H9 (cell line): ENCODE measurements around the gene CARHSP1. TPM values are rescaled to one million over a fixed set of nuclear protein-coding genes. Genes with fewer than 3 reads are reported as not detected.

Experiments
- DNase-seq: peaks from one replicate; pipeline ENCODE4 v3.0.0-alpha.2; 2017
- H2AFZ ChIP-seq: one replicate; pipeline ENCODE4 v1.6.1; 2013; ENCODE audit warnings: mild to moderate bottlenecking, low read length, control low read depth, moderate library complexity
- H2AK5ac ChIP-seq: 2 replicates; pipeline ENCODE4 v1.6.1; 2013; ENCODE audit warnings: low read length, control low read depth, mixed read lengths; ENCODE audit not compliant: insufficient read length
- H2BK120ac ChIP-seq: one replicate; pipeline ENCODE4 v1.6.1; 2013; ENCODE audit warnings: low read depth, mild to moderate bottlenecking, low read length, control low read depth, inconsistent platforms; ENCODE audit not compliant: poor library complexity, severe bottlenecking
- H2BK12ac ChIP-seq: 2 replicates; pipeline ENCODE4 v1.6.1; 2013; ENCODE audit warnings: low read length, control low read depth, mixed read lengths, low read depth; ENCODE audit not compliant: insufficient read length
- H2BK15ac ChIP-seq: 2 replicates; pipeline ENCODE4 v1.6.1; 2013; ENCODE audit warnings: low read depth, low read length, control low read depth
- H2BK20ac ChIP-seq: one replicate; pipeline ENCODE4 v1.6.1; 2013; ENCODE audit warnings: low read depth, mild to moderate bottlenecking, low read length, control low read depth, inconsistent platforms; ENCODE audit not compliant: poor library complexity, severe bottlenecking
- H2BK5ac ChIP-seq: 2 replicates; pipeline ENCODE4 v1.6.1; 2013; ENCODE audit warnings: low read length, control low read depth, mixed read lengths; ENCODE audit not compliant: insufficient read length
- H3K14ac ChIP-seq: 2 replicates; pipeline ENCODE4 v1.6.1; 2013; ENCODE audit warnings: low read length, control low read depth; ENCODE audit not compliant: insufficient read depth
- H3K18ac ChIP-seq: 2 replicates; pipeline ENCODE4 v1.6.1; 2013; ENCODE audit warnings: low read depth, mild to moderate bottlenecking, mixed read lengths, low read length, control low read depth; ENCODE audit not compliant: insufficient read length
- H3K23ac ChIP-seq: 2 replicates; pipeline ENCODE4 v1.6.1; 2013; ENCODE audit warnings: low read length, control low read depth, mixed read lengths, low read depth; ENCODE audit not compliant: insufficient read length
- H3K23me2 ChIP-seq: 2 replicates; pipeline ENCODE4 v1.6.1; 2013; ENCODE audit warnings: low read depth, mild to moderate bottlenecking, mixed read lengths, low read length, control low read depth; ENCODE audit not compliant: insufficient read length, poor library complexity, severe bottlenecking
- H3K27ac ChIP-seq: 2 replicates; pipeline ENCODE4 v1.5.1; 2013; ENCODE audit warnings: low read length, control low read depth, mixed read lengths, low read depth; ENCODE audit not compliant: insufficient read length
- H3K27me3 ChIP-seq: 2 replicates; pipeline ENCODE4 v1.6.1; 2013; ENCODE audit warnings: low read length, control low read depth, inconsistent platforms; ENCODE audit not compliant: insufficient read depth
- H3K4ac ChIP-seq: 2 replicates; pipeline ENCODE4 v1.6.1; 2013; ENCODE audit warnings: low read depth, mild to moderate bottlenecking, control low read depth, inconsistent platforms, low read length, moderate library complexity
- H3K4me1 ChIP-seq: 2 replicates; pipeline ENCODE4 v1.6.1; 2013; ENCODE audit warnings: low read length, control low read depth, inconsistent platforms; ENCODE audit not compliant: insufficient read depth
- H3K4me2 ChIP-seq: 2 replicates; pipeline ENCODE4 v1.6.1; 2013; ENCODE audit warnings: low read length, control low read depth, mixed read lengths; ENCODE audit not compliant: insufficient read length, insufficient read depth
- H3K56ac ChIP-seq: 2 replicates; pipeline ENCODE4 v1.6.1; 2013; ENCODE audit warnings: low read depth, mild to moderate bottlenecking, mixed read lengths, low read length, control low read depth; ENCODE audit not compliant: insufficient read length
- H3K79me1 ChIP-seq: 2 replicates; pipeline ENCODE4 v1.6.1; 2013; ENCODE audit warnings: low read depth, mild to moderate bottlenecking, moderate library complexity, low read length, control low read depth, inconsistent platforms; ENCODE audit not compliant: insufficient read depth, poor library complexity, severe bottlenecking
- H3K79me2 ChIP-seq: 2 replicates; pipeline ENCODE4 v1.6.1; 2013; ENCODE audit warnings: low read length, control low read depth, inconsistent platforms; ENCODE audit not compliant: insufficient read depth
- H3K9ac ChIP-seq: 2 replicates; pipeline ENCODE4 v1.6.1; 2013; ENCODE audit warnings: low read length, control low read depth, mixed read lengths; ENCODE audit not compliant: insufficient read length; ENCODE audit errors: extremely low read depth
- H3K9me3 ChIP-seq: one replicate; pipeline ENCODE4 v1.6.1; 2013; ENCODE audit warnings: low read depth, low read length, inconsistent platforms; ENCODE audit not compliant: control insufficient read depth
- H3T11ph ChIP-seq: one replicate; pipeline ENCODE4 v1.6.1; 2013; ENCODE audit warnings: mild to moderate bottlenecking, low read length, control low read depth, inconsistent platforms
- H4K20me1 ChIP-seq: one replicate; pipeline ENCODE4 v1.6.1; 2013; ENCODE audit not compliant: control insufficient read depth, insufficient read length, insufficient read depth
- H4K5ac ChIP-seq: 2 replicates; pipeline ENCODE4 v1.6.1; 2013; ENCODE audit warnings: low read depth, mild to moderate bottlenecking, mixed read lengths, low read length, control low read depth; ENCODE audit not compliant: insufficient read length
- H4K8ac ChIP-seq: replicated peaks from 2 replicates; pipeline ENCODE4 v1.6.1; 2013; ENCODE audit warnings: low read length, control low read depth, mixed read lengths, low read depth; ENCODE audit not compliant: insufficient read length
- H4K91ac ChIP-seq: 2 replicates; pipeline ENCODE4 v1.6.1; 2013; ENCODE audit warnings: low read depth, mild to moderate bottlenecking, moderate library complexity, mixed read lengths, low read length, control low read depth; ENCODE audit not compliant: insufficient read length
- H3K27ac Mint-ChIP-seq, 3 experiments: 2 replicates in 2 of 3; 3 replicates in 1 of 3; pipeline ENCODE4 v1.8.0; 2020 to 2021; ENCODE audit warnings: mixed read lengths in 3 of 3, mild to moderate bottlenecking in 1 of 3, moderate library complexity in 1 of 3
- H3K27me3 Mint-ChIP-seq: 2 replicates; pipeline ENCODE4 v1.8.0; 2021; ENCODE audit warnings: low read depth, mild to moderate bottlenecking, moderate library complexity, mixed read lengths
- H3K36me3 Mint-ChIP-seq, 3 experiments: 2 replicates in 2 of 3; 3 replicates in 1 of 3; pipeline ENCODE4 v1.8.0; 2020 to 2021; ENCODE audit warnings: low read depth in 3 of 3, mixed read lengths in 3 of 3; ENCODE audit not compliant: insufficient read depth in 1 of 3
- H3K4me1 Mint-ChIP-seq, 2 experiments: 2 replicates each; pipeline ENCODE4 v1.8.0; 2020; ENCODE audit warnings: mixed read lengths in 2 of 2
- H3K4me3 Mint-ChIP-seq, 2 experiments: 2 replicates in 1 of 2; 3 replicates in 1 of 2; pipeline ENCODE4 v1.8.0; 2020 to 2021; ENCODE audit warnings: mild to moderate bottlenecking in 2 of 2, mixed read lengths in 2 of 2, moderate library complexity in 1 of 2
- H3K9me3 Mint-ChIP-seq, 2 experiments: 2 replicates in 1 of 2; 3 replicates in 1 of 2; pipeline ENCODE4 v1.8.0; 2020; ENCODE audit warnings: mild to moderate bottlenecking in 2 of 2, mixed read lengths in 2 of 2, moderate library complexity in 1 of 2
- WGBS: extraction: QIAGEN DNeasy Blood & Tissue Kit; methylation state at CpG from one replicate; pipeline ENCODE4 v1.1.7; 2013; ENCODE audit warnings: missing lambda C conversion rate, low lambda C conversion rate, mixed read lengths; ENCODE audit not compliant: insufficient read length; ENCODE audit errors: extremely low coverage; 5-methylcytosine and 5-hydroxymethylcytosine counted together
- total RNA-seq: library from RNA; stranded (reverse); gene quantifications from 2 replicates; pipeline ENCODE4 v1.2.1, GENCODE V29; 2021
- TF ChIP-seq, protein P1 (sequence below): fragments of 200-600 bp; sonication (generic); conservative IDR thresholded peaks from 3 replicates; pipeline ENCODE4 v1.8.0; 2021; ENCODE audit warnings: antibody characterized with exemption, mild to moderate bottlenecking

CARHSP1 gene
- total RNA-seq, 1 experiment from 2014 or later: 194 TPM

DNA sequence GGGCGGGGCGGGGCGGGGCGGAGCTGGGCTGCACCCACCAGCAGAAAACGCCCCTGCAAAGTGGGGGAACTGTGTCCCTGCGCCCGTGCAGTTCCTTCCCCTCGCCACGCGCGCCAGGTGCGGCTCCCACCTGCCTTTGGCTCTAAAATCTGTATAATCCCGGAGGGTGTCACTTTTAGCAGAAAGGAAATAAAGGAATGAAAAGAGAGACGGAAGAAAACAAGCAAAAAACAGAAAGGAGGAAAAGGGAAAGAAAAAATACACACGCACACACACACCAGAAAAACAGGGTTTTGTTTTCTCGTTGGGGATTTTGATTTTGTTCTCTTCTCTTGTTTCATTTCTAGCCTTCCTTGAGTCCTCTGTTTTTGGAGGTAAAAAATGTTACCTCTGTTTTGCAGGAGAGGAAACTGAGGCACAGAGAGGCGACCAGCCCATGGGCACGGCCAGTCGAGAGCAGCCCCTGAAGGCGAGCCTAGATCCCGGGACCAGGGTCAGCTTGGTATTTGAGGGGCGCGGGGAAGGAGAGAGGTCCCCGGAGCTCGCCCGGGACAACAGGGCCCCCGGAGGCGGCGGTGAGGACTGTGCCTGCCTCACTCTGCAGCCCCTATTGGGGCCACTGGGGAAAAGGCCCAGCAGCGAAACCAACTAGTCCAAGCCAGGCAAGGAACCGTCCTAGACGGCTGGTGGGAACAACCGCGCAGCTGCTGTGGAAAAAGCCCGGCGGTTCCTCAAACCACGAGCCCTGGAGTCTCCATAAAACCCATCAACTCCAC, 594 bp upstream of the CARHSP1 start:
- no peak overlapping the region for H2AFZ ChIP-seq
- H3K4me3 Mint-ChIP-seq: peak overlapping the region; percentile 72 to 84

More for the DNA sequence above, 594 bp upstream of the CARHSP1 start:
- Histone ChIP-seq H3K14ac (peak overlapping the region; percentile 53; the same call in 1 of the 2 replicates), H3K18ac (peak overlapping the region; percentile 58), H3K4me2 (peak overlapping the region; percentile 68), H3K23me2 (peaks cover 15% of the 10 kb centered on the region), H2BK15ac (no peak overlapping the region), H4K91ac (no peak overlapping the region), H2BK12ac (no peak overlapping the region), H2BK20ac (no peak overlapping the region), H3K23ac (no peak overlapping the region), H3K9ac (peak overlapping the region; percentile 73), H3K79me1 (no peaks in the 10 kb centered on the region), H2BK120ac (no peak overlapping the region), H2BK5ac (no peak overlapping the region), H3K27me3 (no peaks in the 10 kb centered on the region), H2AK5ac (no peak overlapping the region), H4K5ac (no peak overlapping the region), H3K4ac (no peak overlapping the region; the same call in 1 of the 2 replicates), H4K20me1 (no peaks in the 10 kb centered on the region), H3K27ac (no peak overlapping the region), H3K79me2 (peaks cover 24% of the 10 kb centered on the region; the same call in 1 of the 2 replicates), H3K56ac (no peak overlapping the region), H3T11ph (no peak overlapping the region), H3K4me1 (peaks cover 11% of the 10 kb centered on the region; the same call in 1 of the 2 replicates), H4K8ac (no peak overlapping the region), H3K9me3 (no peaks in the 10 kb centered on the region)
- TF ChIP-seq, protein P1, sequence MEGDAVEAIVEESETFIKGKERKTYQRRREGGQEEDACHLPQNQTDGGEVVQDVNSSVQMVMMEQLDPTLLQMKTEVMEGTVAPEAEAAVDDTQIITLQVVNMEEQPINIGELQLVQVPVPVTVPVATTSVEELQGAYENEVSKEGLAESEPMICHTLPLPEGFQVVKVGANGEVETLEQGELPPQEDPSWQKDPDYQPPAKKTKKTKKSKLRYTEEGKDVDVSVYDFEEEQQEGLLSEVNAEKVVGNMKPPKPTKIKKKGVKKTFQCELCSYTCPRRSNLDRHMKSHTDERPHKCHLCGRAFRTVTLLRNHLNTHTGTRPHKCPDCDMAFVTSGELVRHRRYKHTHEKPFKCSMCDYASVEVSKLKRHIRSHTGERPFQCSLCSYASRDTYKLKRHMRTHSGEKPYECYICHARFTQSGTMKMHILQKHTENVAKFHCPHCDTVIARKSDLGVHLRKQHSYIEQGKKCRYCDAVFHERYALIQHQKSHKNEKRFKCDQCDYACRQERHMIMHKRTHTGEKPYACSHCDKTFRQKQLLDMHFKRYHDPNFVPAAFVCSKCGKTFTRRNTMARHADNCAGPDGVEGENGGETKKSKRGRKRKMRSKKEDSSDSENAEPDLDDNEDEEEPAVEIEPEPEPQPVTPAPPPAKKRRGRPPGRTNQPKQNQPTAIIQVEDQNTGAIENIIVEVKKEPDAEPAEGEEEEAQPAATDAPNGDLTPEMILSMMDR: peak; percentile 44
- H3K9me3 Mint-ChIP-seq: no peaks in the 10 kb centered on the region; a peak in 2 of 5 replicates
- H3K4me1 Mint-ChIP-seq: peaks cover 33 to 34% of the 10 kb centered on the region in 2 experiments
- H3K27me3 Mint-ChIP-seq: peaks cover 2% of the 10 kb centered on the region; the same call in 1 of the 2 replicates
- WGBS: no CpG with 5 or more reads among the region's 37 CpGs
- H3K27ac Mint-ChIP-seq: peak overlapping the region; percentile 85 to 92 (median 88); a peak in 6 of 7 replicates
- peak; percentile 74 for DNase-seq
- H3K36me3 Mint-ChIP-seq: peaks cover under 1 to 5% (median 4%) of the 10 kb centered on the region in 3 experiments; a peak in 6 of 7 replicates
